Measurements from ENCODE around the gene ARID1B. TPM values are rescaled to one million over a fixed set of nuclear protein-coding genes. Genes with fewer than 3 reads are reported as not detected.

Gene ARID1B
- total and polyA plus RNA-seq, 10 of the 15 experiments (the other 5 are each of a cell fraction or from before 2014, with no cell fraction given) = 24.7 to 133 (median 54.6) TPM

DNA sequence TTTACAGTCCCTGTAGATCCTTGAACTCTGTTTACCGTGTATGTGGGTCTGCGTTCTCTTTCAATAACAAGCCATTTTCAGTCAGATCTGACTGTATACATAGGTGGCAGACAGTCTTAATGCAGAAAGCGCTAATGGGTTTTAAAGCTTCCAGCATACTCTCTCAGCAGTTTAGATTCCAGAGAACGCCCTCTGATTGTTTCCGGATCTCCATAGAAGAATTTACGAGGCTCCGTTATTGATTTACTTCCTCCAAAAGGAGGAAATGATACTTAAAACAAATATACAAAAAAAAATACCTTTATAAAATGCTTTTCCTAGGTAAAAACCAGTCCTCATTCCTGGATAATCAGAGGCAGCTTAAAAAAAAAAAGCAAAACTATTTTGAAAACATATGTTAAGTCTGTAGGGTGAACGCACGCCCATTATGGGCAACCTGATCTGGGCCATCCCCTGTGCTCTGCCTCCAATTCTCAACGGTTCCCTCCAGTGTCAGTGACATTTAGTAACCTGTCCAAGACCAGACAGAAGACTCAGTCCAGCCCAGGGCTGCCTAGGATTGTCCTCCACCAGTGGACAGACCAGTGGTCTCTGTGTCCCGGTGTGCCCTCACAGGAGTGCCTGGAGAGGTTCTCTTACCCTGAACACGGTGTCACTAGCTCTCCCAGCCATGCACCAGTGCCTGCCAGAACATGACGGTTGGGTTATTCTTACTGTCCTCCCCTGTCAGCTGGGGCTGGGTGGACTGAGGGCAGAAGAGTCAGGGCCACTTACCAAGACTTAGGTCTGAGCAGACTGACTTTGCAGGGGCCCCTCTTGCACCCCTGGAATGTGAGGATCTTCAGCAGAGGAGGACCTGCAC is 217.3 kb downstream of the ARID1B start (continued):
- TF ChIP-seq, protein P1, sequence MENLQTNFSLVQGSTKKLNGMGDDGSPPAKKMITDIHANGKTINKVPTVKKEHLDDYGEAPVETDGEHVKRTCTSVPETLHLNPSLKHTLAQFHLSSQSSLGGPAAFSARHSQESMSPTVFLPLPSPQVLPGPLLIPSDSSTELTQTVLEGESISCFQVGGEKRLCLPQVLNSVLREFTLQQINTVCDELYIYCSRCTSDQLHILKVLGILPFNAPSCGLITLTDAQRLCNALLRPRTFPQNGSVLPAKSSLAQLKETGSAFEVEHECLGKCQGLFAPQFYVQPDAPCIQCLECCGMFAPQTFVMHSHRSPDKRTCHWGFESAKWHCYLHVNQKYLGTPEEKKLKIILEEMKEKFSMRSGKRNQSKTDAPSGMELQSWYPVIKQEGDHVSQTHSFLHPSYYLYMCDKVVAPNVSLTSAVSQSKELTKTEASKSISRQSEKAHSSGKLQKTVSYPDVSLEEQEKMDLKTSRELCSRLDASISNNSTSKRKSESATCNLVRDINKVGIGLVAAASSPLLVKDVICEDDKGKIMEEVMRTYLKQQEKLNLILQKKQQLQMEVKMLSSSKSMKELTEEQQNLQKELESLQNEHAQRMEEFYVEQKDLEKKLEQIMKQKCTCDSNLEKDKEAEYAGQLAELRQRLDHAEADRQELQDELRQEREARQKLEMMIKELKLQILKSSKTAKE (IDR thresholded peaks at IDR 0.05; ENCODE audit: low read depth, poor library complexity, severe bottlenecking) = no peak
- no peak for TF ChIP-seq ATF7 (IDR thresholded peaks at IDR 0.05; ENCODE audit: low read depth)
- no peak for TF ChIP-seq RB1 (IDR thresholded peaks at IDR 0.05; ENCODE audit: borderline replicate concordance)
- TF ChIP-seq NR2C1 (IDR thresholded peaks at IDR 0.05) = no peak

DNA sequence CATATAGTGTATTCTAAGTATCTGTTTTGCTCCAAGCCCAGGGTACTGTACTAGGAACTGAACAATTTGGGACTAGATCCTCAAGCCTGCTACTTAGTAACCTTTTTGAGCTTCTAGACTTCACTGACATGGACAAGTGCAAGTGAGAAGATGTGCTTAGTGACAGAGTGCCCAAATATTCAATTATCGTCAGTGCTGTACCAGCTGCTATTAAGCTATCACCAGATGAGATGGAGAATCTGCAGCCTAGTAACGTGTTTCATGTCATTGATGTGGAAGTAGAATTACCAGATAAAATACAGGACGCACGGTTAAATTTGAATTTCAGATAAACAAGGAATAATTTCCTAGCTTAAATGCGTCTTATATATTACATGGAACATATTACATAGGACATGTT is 218.3 kb downstream of the ARID1B start:
- peaks cover 0 to 4% of the 10 kb centered on the region in 2 experiments; a peak in 2 of 4 replicates for H3K36me3 ChIP-seq (ENCODE audit: control insufficient read depth in 2 of 2, insufficient read depth in 2 of 2, low read length in 1 of 2)
- no peak overlapping the region for H2AFZ ChIP-seq (ENCODE audit: control insufficient read depth, low read depth, low read length)
- no peaks in the 10 kb centered on the region for H3K4me1 ChIP-seq (ENCODE audit: control insufficient read depth, insufficient read depth, low read length)
- no peak; the same call in 2 of the 3 replicates for ATAC-seq
- H3K4me2 ChIP-seq (ENCODE audit: control insufficient read depth, insufficient read depth) = no peak overlapping the region
- peaks cover 8% of the 10 kb centered on the region; the same call in 1 of the 2 replicates for H4K20me1 ChIP-seq (ENCODE audit: control insufficient read depth, insufficient read depth)
- DNase-seq (ENCODE audit: low read depth, low spot score) = no peak
- ChIA-PET RAD21 (ENCODE audit: unreplicated experiment) (interaction anchor here (0.5 to 1.1 kb wide), 3 partner anchors 15 to 51 kb away, joined by 3 to 4 read pairs (median 4); no protein-coding TSS in a partner anchor), CTCF (interaction anchor here (0.8 to 1.6 kb wide), 2 partner anchors 11 to 30 kb away, joined by 4 to 5 read pairs; no protein-coding TSS in a partner anchor), SMC1A (ENCODE audit: uncharacterized antibody, unreplicated experiment) (interaction anchor here (0.5 to 2.1 kb wide), 9 partner anchors 10 to 248 kb away, joined by 3 to 9 read pairs (median 3); no protein-coding TSS in a partner anchor), POLR2A (interaction anchor here (0.9 kb wide), 2 partner anchors 9 to 30 kb away, joined by 3 read pairs; no protein-coding TSS in a partner anchor)
- 97% methylated on average over 5 of the region's 5 CpGs for WGBS (ENCODE audit: insufficient coverage, insufficient replicate concordance, low lambda C conversion rate, missing lambda C conversion rate)
- H3K4me3 ChIP-seq = no peak overlapping the region
- no peaks in the 10 kb centered on the region for H3K27me3 ChIP-seq (replicated peaks in 1 of 2; ENCODE audit: control insufficient read depth in 2 of 2, insufficient read depth in 2 of 2, low read length in 1 of 2)
- peaks cover 72% of the 10 kb centered on the region for H3K79me2 ChIP-seq (ENCODE audit: control insufficient read depth, insufficient read depth, low read length)
- no peak overlapping the region for H3K27ac ChIP-seq (ENCODE audit: control insufficient read depth, insufficient read depth)
- intact Hi-C loops (cut with micrococcal nuclease; ENCODE audit: unreplicated experiment) = no loop called here
- FAIRE-seq = no peak
- no peak overlapping the region for H3K9ac ChIP-seq (ENCODE audit: control insufficient read depth, insufficient read depth, low read length)
- in situ Hi-C loops (cut with MboI) = no loop called here
- H3K9me3 ChIP-seq (replicated peaks; ENCODE audit: control insufficient read depth, insufficient read depth, low read length) = no peaks in the 10 kb centered on the region
- BruUV-seq (replicated peaks) = no TSS peak
- TF ChIP-seq NFIC (IDR thresholded peaks at IDR 0.05; ENCODE audit: low read depth, low read length) (no peak), IKZF2 (IDR thresholded peaks at IDR 0.05) (no peak), NFYB (IDR thresholded peaks at IDR 0.05; ENCODE audit: insufficient read depth, low read depth, low read length) (no peak), POU2F2 (IDR thresholded peaks at IDR 0.05; ENCODE audit: borderline replicate concordance, low read depth, low read length) (no peak), ESRRA (IDR thresholded peaks at IDR 0.05; ENCODE audit: low read length) (no peak), BCL11A (IDR thresholded peaks at IDR 0.05; ENCODE audit: low read depth, low read length) (no peak), TBL1XR1 (IDR thresholded peaks at IDR 0.05; ENCODE audit: low read depth, low read length) (no peak), YY1 (IDR thresholded peaks at IDR 0.05; ENCODE audit: low read depth, low read length) (no peak)
- TF ChIP-seq, protein P2, sequence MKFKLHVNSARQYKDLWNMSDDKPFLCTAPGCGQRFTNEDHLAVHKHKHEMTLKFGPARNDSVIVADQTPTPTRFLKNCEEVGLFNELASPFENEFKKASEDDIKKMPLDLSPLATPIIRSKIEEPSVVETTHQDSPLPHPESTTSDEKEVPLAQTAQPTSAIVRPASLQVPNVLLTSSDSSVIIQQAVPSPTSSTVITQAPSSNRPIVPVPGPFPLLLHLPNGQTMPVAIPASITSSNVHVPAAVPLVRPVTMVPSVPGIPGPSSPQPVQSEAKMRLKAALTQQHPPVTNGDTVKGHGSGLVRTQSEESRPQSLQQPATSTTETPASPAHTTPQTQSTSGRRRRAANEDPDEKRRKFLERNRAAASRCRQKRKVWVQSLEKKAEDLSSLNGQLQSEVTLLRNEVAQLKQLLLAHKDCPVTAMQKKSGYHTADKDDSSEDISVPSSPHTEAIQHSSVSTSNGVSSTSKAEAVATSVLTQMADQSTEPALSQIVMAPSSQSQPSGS (IDR thresholded peaks at IDR 0.05; ENCODE audit: low read length) = no peak
- TF ChIP-seq, protein P3, sequence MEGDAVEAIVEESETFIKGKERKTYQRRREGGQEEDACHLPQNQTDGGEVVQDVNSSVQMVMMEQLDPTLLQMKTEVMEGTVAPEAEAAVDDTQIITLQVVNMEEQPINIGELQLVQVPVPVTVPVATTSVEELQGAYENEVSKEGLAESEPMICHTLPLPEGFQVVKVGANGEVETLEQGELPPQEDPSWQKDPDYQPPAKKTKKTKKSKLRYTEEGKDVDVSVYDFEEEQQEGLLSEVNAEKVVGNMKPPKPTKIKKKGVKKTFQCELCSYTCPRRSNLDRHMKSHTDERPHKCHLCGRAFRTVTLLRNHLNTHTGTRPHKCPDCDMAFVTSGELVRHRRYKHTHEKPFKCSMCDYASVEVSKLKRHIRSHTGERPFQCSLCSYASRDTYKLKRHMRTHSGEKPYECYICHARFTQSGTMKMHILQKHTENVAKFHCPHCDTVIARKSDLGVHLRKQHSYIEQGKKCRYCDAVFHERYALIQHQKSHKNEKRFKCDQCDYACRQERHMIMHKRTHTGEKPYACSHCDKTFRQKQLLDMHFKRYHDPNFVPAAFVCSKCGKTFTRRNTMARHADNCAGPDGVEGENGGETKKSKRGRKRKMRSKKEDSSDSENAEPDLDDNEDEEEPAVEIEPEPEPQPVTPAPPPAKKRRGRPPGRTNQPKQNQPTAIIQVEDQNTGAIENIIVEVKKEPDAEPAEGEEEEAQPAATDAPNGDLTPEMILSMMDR (IDR thresholded peaks at IDR 0.05 in 2 of 3, conservative IDR thresholded peaks at IDR 0.05 in 1 of 3; ENCODE audit: control insufficient read depth in 2 of 3, extremely low read depth in 1 of 3, insufficient read depth in 1 of 3, low read depth in 3 of 3, low read length in 3 of 3) = no peak
- TF ChIP-seq, protein P4, sequence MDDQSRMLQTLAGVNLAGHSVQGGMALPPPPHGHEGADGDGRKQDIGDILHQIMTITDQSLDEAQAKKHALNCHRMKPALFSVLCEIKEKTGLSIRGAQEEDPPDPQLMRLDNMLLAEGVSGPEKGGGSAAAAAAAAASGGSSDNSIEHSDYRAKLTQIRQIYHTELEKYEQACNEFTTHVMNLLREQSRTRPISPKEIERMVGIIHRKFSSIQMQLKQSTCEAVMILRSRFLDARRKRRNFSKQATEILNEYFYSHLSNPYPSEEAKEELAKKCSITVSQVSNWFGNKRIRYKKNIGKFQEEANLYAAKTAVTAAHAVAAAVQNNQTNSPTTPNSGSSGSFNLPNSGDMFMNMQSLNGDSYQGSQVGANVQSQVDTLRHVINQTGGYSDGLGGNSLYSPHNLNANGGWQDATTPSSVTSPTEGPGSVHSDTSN (IDR thresholded peaks at IDR 0.05; ENCODE audit: insufficient replicate concordance, low read depth, low read length) = no peak

Measured in GM12878 (cell line).